Kidney (tissue), 14 donors: ENCODE measurements around the gene SLC26A8. TPM values are rescaled to one million over a fixed set of nuclear protein-coding genes. Genes with fewer than 3 reads are reported as not detected.

Experiments
- DNase-seq, 5 donors: peaks; one replicate each; pipeline ENCODE4 v3.0.0-alpha.2; 2013 to 2020
- FAIRE-seq: peaks from 2 replicates; lab custom pipeline; 2012; peaks lifted over from hg19 to GRCh38; lab: Jason Lieb, UNC
- H3K27ac ChIP-seq, 2 donors: one replicate each; pipeline ENCODE4 v1.7.0; 2013; ENCODE audit warnings: low read depth in 2 of 2, low read length in 2 of 2, inconsistent platforms in 1 of 2
- H3K27me3 ChIP-seq: one replicate; pipeline ENCODE4 v1.7.1; 2013; ENCODE audit warnings: low read length, inconsistent platforms; ENCODE audit not compliant: control insufficient read depth, insufficient read depth
- H3K36me3 ChIP-seq, 3 donors: one replicate each; pipeline versions ENCODE4 v1.7.0 to v1.7.1; 2013; ENCODE audit warnings: low read length in 3 of 3, control low read depth in 1 of 3, inconsistent platforms in 1 of 3; ENCODE audit not compliant: insufficient read depth in 3 of 3, control insufficient read depth in 2 of 3
- H3K4me1 ChIP-seq, 3 donors: one replicate each; pipeline versions ENCODE4 v1.7.0 to v1.7.1; 2013; ENCODE audit warnings: low read length in 3 of 3, inconsistent platforms in 1 of 3, low read depth in 1 of 3; ENCODE audit not compliant: control insufficient read depth in 2 of 3, insufficient read depth in 2 of 3
- H3K4me3 ChIP-seq, 3 donors: one replicate each; pipeline versions ENCODE4 v1.7.0 to v1.8.1; 2013; ENCODE audit warnings: low read length in 3 of 3, control low read depth in 1 of 3, inconsistent platforms in 1 of 3
- H3K9ac ChIP-seq, 3 donors: one replicate each; pipeline versions ENCODE4 v1.7.0 to v1.7.1; 2013; ENCODE audit warnings: low read length in 3 of 3, control low read depth in 1 of 3, inconsistent platforms in 1 of 3
- H3K9me3 ChIP-seq, 3 donors: one replicate each; pipeline versions ENCODE4 v1.7.0 to v1.7.1; 2013; ENCODE audit warnings: low read length in 3 of 3, control low read depth in 1 of 3, inconsistent platforms in 1 of 3; ENCODE audit not compliant: control insufficient read depth in 2 of 3, insufficient read depth in 1 of 3
- CTCF ChIP-seq: IDR thresholded peaks from 3 replicates; pipeline ENCODE4 v1.5.1; 2012; ENCODE audit warnings: mild to moderate bottlenecking, moderate library complexity, borderline replicate concordance; ENCODE audit not compliant: insufficient read depth; ENCODE audit errors: extremely low read depth
- intact Hi-C: fragments of 100-400 bp; cut with DNase I; formaldehyde crosslinking; loops from one replicate; pipeline ENCODE4 v1.11.1; 2022
- polyA plus RNA-seq: library from polyadenylated mRNA; stranded (reverse); fragments of 350-450 nt; fragmentation: Illumina TruSeq; extraction: RNeasy Lipid Tissue Mini Kit (QIAGEN cat#74804); gene quantifications from one replicate; pipeline ENCODE4 v1.2.3, GENCODE V29; 2014; ENCODE audit warnings: low read depth, low replicate concordance; ENCODE audit not compliant: insufficient read depth
- total RNA-seq: library from RNA; stranded (reverse); fragmentation: NEBNext Ultra II Directional; extraction: Animal tissue kit (Norgen Biotek cat#: 25700); gene quantifications from one replicate; pipeline ENCODE4 v1.2.1, GENCODE V29; 2021
- donor health status: control.
- donor health status: control.
- donor health status: control.
- donor health status: control.
- donor health status: control.
- donor health status: DM: yes; HTN: yes; CAD: no.
- donor health status: Normal renal cell carcinoma (clear cell type).

Gene SLC26A8
- total and polyA plus RNA-seq, 2 donors from 2014 or later: 0.22 TPM; not detected in 1

GRCh38 chr6:35960187-35960586 lies 64.3 kb downstream of the SLC26A8 start:
- Histone ChIP-seq H3K4me1 (no peaks in the 10 kb centered on the region), H3K27ac (no peak overlapping the region), H3K4me3 (no peak overlapping the region), H3K27me3 (no peaks in the 10 kb centered on the region), H3K9ac (no peak overlapping the region), H3K36me3 (no peaks in the 10 kb centered on the region), H3K9me3 (no peaks in the 10 kb centered on the region)
- DNase-seq (no peak), FAIRE-seq (no peak)
- no peak for TF ChIP-seq CTCF
- intact Hi-C loops: no loop called here

- Histone ChIP-seq H3K36me3 (no peaks in the 10 kb centered on the region), H3K27me3 (no peaks in the 10 kb centered on the region), H3K27ac (no peak overlapping the region), H3K9me3 (no peaks in the 10 kb centered on the region), H3K9ac (no peak overlapping the region), H3K4me3 (no peak overlapping the region), H3K4me1 (no peaks in the 10 kb centered on the region)
- FAIRE-seq: no peak
- intact Hi-C loops: no loop called here
- TF ChIP-seq CTCF: no peak
- no peak for DNase-seq
Observed at GRCh38 chr6:35955970-35956369, 68.5 kb downstream of the SLC26A8 start.

DNA sequence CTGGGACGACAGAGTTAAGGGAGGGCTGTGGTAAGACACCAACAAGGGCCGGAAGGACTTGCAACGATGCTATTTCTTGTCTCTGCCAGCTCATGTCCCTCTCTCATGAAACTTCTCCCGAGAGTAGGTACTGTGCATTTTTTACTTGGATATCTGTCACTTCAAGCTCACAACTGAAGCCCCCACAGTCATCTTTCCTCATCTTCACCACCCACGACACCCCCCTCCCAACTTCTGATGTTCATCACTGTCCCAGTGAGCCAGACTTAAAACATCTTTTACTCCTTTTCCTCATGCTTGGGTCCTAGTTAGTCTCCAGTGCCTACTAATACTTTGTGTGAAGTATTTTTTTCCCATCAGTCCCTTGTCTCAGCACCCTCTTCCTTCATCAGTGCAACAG lies 68.9 kb downstream of the SLC26A8 start:
- intact Hi-C loops: no loop called here
- FAIRE-seq (no peak), DNase-seq (no peak)
- Histone ChIP-seq H3K4me1 (no peaks in the 10 kb centered on the region), H3K27me3 (no peaks in the 10 kb centered on the region), H3K4me3 (no peak overlapping the region), H3K27ac (no peak overlapping the region), H3K9me3 (no peaks in the 10 kb centered on the region), H3K36me3 (no peaks in the 10 kb centered on the region), H3K9ac (no peak overlapping the region)
- TF ChIP-seq CTCF: no peak

GRCh38 chr6:35955071-35955470 lies 69.4 kb downstream of the SLC26A8 start:
- intact Hi-C loops: no loop called here
- Histone ChIP-seq H3K4me1 (no peaks in the 10 kb centered on the region), H3K36me3 (no peaks in the 10 kb centered on the region), H3K9ac (no peak overlapping the region), H3K27me3 (no peaks in the 10 kb centered on the region), H3K4me3 (no peak overlapping the region), H3K9me3 (no peaks in the 10 kb centered on the region), H3K27ac (no peak overlapping the region)
- FAIRE-seq (no peak), DNase-seq (no peak)
- TF ChIP-seq CTCF: no peak
